Testis (tissue), 2 donors: ENCODE measurements around the gene WNK3.

Source experiments
- POLR2A ChIP-seq: fragments of 450-650 bp; IDR thresholded peaks from one replicate; pipeline ENCODE4 v1.6.1; 2017; ENCODE audit warnings: antibody characterized with exemption, mild to moderate bottlenecking, moderate library complexity
- TF ChIP-seq, protein P1 (sequence below), 3 experiments: fragments of 450-650 bp in 2 of 3; fragments of 200-600 bp in 1 of 3; sonication (generic) in 1 of 3; IDR thresholded peaks; one replicate each; pipeline ENCODE4 v1.5.1; 2016 to 2019; ENCODE audit warnings: antibody characterized with exemption in 3 of 3, mild to moderate bottlenecking in 2 of 3, moderate library complexity in 1 of 3

DNA sequence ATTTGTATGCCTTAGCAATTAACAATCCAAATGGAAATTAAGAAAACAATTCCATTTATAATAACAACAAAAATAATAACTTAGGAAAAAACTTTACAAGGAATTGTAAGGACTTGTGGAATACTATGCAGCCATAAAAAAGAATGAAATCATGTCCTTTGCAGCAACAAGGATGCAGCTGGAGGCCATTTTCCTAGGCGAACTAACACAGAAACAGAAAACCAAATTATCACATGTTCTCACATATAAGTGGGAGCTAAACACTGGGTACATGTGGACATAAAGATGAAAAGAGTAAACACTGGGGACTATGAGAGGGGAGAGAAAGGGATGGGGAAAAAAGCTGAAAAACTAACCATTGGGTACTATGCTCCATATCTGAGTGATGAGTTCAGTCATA lies 77.4 kb downstream of the WNK3 start:
- TF ChIP-seq POLR2A = no peak
- TF ChIP-seq, protein P1, sequence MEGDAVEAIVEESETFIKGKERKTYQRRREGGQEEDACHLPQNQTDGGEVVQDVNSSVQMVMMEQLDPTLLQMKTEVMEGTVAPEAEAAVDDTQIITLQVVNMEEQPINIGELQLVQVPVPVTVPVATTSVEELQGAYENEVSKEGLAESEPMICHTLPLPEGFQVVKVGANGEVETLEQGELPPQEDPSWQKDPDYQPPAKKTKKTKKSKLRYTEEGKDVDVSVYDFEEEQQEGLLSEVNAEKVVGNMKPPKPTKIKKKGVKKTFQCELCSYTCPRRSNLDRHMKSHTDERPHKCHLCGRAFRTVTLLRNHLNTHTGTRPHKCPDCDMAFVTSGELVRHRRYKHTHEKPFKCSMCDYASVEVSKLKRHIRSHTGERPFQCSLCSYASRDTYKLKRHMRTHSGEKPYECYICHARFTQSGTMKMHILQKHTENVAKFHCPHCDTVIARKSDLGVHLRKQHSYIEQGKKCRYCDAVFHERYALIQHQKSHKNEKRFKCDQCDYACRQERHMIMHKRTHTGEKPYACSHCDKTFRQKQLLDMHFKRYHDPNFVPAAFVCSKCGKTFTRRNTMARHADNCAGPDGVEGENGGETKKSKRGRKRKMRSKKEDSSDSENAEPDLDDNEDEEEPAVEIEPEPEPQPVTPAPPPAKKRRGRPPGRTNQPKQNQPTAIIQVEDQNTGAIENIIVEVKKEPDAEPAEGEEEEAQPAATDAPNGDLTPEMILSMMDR (IDR thresholded peaks at IDR 0.05) = no peak
